Right kidney (tissue), 1 donor: ENCODE measurements around the gene SMARCD1.

Experiments used
- DNase-seq: peaks from one replicate; pipeline ENCODE4 v3.0.0-alpha.2; 2016

SMARCD1 gene

GRCh38 chr12:50103351-50103750 is 18.2 kb downstream of the SMARCD1 start:
- DNase-seq = no peak

DNA sequence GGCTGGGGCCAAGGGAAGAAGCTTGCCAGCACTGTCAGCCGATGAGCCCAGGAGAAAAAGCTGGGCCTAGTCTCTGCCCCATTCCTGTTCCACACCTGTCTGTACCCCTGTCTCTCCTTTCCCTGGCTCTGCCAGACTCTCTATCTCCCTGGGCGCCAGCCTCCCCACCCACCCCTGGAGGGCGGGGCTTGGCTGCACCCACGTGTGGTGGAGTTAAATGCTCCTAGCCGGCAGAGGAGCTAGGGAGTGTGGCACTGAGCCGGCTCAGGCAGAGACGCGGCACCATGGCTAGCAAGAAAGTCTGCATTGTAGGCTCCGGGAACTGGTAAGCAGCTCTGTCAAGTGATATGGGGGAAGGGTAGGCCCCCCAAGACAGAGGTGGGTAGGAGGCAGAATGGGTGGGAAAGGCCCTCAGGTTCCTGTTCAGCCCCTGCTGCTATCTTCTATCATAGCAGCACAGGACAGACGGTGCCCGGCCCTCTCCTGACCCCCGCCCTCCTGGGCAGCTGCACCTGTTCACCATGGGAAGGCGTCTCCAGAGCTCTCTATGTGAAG is 18.7 kb downstream of the SMARCD1 start, which contains the start of gene GPD1:
TSS of gene GPD1 (plus strand) at position 242 of the 555 bp plus-strand sequence. CDS start at position 285, 43 bp downstream.
- DNase-seq = peak; percentile 67

- DNase-seq = no peak
Observed at GRCh38 chr12:50104417-50105366, 19.6 kb downstream of the SMARCD1 start.

- DNase-seq = no peak
Observed at GRCh38 chr12:50105913-50106450, 20.8 kb downstream of the SMARCD1 start.

- DNase-seq = no peak
Observed at GRCh38 chr12:50106907-50107306, 21.8 kb downstream of the SMARCD1 start.

DNA sequence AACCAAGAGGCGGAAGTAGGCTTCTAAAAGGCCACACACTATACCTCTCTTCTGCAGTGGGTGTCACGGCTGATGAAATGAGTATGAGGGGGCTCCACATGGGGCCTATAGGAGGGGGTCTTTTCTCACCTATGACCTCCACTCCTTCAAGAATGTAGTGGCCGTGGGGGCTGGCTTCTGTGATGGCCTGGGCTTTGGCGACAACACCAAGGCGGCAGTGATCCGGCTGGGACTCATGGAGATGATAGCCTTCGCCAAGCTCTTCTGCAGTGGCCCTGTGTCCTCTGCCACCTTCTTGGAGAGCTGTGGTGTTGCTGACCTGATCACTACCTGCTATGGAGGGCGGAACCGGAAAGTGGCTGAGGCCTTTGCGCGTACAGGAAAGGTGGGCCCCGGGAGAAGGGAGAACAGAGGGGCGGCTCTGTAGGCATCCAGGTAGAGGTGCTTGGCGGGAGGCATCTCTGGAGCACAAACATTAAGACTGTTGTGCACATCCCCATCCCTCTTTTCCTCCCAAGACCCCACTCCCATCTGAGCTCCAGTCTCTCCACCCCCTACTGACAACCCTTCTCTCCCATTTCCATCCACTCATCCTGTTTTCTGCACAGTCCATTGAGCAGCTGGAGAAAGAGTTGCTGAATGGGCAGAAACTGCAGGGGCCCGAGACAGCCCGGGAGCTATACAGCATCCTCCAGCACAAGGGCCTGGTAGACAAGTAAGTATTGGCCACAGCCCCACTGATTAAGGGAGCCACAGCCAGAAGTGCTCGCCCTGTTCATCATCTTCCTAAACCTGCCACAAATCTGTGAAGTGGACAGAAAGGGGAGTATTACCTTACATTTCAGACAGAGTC is 22.5 kb downstream of the SMARCD1 start:
- DNase-seq = peak; percentile 24

- no peak for DNase-seq
Observed at GRCh38 chr12:50109319-50109718, 24.2 kb downstream of the SMARCD1 start.

DNA sequence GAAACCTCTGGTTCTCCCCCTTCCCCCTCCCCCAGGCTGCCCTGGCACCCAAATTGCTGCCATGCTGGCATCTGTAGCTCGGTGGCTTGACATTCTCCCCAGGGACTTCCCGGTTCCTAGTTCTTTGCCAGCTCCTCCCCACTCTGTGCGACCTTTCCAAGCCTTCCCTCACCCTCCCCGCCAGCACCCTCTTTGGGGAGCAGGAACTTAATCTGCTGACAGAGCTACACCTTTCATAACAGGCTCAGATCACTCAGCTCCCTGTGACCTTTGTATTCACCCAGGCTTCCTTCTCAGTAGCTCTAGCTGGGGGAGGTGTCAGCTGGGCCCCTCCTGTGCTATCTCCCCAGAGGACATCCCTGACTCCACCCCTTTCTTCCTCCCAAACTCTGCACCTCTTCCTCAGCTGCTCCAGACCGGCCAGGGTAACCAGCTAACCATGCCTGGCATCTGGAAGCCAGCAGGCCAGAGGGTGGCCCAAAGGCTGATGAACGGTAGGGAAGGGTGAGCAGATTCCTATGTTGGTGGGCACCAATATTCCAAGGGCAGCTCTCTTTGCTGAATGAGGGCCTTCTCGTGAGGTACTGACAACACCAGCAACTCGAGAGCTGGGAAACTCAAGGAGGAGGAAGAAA is 25.1 kb downstream of the SMARCD1 start:
- DNase-seq = no peak

DNA sequence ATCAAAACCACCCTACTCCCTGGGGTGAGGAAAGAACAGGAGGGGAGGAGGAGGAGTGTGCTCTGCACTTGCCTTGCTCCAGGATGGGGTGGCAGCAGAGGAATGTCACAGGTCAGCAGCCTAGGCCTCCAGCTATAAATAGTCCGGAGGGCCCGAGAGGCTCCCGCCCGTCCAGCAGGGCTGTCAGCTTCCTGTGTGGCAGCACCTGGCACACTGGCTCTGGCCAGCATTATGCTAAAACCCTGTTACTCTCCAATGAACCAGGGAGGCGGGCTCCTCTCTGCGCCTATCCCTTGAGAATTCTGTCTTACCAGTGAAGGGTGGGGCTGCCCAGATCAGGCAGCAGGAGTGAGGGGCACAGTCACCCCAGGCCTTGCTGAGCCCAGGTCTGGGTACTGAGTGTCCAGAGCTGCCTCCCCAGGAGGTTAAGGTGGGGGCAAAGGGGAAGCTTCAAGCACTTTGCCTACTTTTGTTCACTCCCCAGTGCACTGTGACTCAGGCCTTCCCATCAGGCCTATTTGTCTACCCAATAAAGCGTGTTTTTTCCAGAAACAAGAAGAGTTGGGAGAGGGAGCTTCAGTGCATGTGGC is 25.7 kb downstream of the SMARCD1 start:
- peak; percentile 75 for DNase-seq

DNA sequence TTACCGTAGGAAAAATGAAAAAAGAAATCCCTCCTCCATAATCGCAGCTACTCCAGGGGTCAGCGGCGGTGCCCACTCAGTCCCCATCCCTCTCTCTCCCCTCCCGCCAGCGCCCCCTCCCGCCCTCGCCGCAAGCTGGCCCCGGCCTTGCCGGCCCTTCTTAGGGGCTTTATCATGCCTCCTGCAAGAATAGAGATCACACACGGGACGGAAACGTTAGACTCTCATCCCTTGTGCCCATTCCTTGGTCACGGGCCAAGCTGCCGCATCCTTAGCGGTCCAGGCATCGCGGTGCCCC is 26.2 kb downstream of the SMARCD1 start:
- DNase-seq = no peak

GRCh38 chr12:50111693-50112455 is 26.7 kb downstream of the SMARCD1 start, which contains the start of gene COX14:
COX14 (plus strand) TSS chr12:50112236; CDS start chr12:50120044, 7,808 bp downstream.
- peak; percentile 93 for DNase-seq

GRCh38 chr12:50112456-50113218 is 27.5 kb downstream of the SMARCD1 start:
- no peak for DNase-seq

DNA sequence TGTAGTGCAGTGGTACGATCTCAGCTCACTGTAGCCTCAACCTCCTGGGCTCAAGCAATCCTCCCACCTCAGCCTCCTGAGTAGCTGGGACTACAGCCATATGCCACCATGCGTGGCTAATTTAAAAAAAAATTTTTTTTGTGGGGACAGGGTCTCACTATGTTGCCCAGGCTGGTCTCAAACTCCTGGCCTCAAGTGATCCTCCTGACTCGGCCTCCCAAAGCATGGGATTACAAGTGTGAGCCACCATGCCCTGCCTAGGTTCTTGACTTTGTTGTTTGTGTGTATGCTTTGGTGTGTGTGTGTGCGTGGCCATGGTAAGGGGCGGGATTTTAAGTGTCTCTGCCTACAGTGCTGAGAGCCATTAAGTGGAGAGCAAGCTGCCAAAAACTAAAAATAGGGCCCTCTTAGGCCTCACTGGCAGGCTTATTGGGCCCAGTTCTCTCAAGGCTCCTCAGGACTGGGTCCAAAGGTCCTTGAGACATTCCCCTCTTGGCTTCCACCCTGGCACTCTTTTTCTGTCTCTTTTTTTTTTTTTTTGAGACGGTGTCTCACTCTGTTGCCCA is 32.0 kb downstream of the SMARCD1 start:
- DNase-seq = no peak

DNA sequence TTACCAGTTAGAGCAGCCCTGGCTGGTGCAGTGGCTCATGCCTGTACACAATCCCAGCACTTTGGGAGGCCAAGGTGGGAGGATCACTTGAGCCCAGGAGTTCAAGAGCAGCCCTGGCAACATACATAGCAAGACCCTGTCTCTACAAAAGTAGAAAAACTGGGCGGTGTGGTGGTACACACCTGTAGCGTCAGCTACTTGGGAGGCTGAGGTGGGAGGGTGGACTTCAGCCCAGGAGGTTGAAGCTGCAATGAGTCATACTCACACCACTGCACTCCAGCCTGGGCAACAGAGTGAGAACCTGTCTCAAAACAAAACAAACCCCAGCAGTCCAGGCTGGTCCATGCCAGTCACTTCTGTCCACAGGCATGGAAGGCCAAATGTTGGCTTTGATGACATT is 34.2 kb downstream of the SMARCD1 start:
- no peak for DNase-seq

- no peak for DNase-seq
Observed at GRCh38 chr12:50120521-50120920, 35.4 kb downstream of the SMARCD1 start.

GRCh38 chr12:50120953-50121352 is 35.8 kb downstream of the SMARCD1 start:
- no peak for DNase-seq

GRCh38 chr12:50121641-50122040 is 36.5 kb downstream of the SMARCD1 start:
- no peak for DNase-seq

DNA sequence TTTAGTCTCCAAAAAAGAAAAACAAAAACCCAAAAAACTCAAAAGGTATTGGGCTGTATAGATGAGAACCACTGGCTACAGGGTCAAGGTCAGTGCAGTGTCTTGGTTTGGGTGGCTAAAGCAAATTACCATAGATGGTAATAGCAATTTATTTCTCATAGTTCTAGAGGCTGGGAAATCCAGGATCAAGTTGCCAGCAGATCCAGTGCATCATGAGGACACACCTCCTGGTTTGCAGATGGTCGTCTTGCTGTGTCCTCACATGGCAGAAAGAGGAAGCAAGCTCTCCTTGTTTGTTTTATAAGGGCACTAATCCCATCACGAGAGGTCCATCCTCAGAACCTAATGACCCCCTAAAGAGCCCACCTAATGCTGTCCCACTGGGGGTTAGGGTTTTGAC is 38.1 kb downstream of the SMARCD1 start:
- no peak for DNase-seq

DNA sequence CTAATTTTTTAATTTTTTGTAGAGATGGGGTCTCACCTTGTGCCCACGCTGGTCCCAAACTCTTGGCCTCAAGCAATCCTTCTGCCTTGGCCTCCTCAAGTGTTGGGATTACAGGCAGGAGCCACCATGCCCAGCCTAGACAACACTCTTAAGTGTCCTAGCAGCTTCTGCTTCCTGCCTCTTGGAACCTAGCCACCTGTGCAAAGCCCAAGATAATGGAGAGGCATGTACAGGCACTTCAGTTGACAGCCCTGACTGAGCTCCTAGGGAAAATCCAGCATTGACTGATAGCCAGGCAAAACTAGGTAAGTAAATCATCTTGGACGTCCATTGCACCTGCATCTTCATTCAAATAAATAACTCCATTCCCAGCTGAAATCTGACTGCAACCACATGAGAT is 42.4 kb downstream of the SMARCD1 start:
- DNase-seq = no peak

DNA sequence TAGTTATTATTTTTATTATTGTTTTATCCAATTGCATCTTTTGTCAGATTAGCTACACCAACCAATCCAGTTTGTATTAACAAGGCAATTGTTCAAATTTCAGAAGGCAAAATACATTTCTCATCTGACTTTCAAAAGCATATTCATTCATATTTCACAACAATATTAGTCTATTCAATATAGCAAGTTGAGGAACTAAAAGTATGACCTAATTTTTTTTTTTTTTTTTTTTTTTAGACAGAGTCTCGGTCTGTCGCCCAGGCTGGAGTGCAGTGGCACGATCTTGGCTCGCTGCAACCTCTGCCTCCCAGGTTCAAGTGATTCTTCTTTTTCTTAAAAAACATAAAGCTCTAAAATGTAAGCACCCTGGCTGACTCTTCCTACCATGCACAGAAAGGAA is 44.1 kb downstream of the SMARCD1 start:
- no peak for DNase-seq
